ENCODE results near the gene HOXA5.
A peak's percentile ranks its signal among the peaks of the same experiment; 100 is the strongest.

The HOXA5 gene

GRCh38 chr7:27143023-27143949, at the start of gene HOXA5:
TSS of gene HOXA5 (minus strand) at chr7:27143681. CDS start at chr7:27143607, 74 bp downstream.
- peak within 1 kb of the TSS; percentile 80 for H3K4me3 ChIP-seq (ENCODE audit: low read depth, low read length)
- TF ChIP-seq, protein P1, sequence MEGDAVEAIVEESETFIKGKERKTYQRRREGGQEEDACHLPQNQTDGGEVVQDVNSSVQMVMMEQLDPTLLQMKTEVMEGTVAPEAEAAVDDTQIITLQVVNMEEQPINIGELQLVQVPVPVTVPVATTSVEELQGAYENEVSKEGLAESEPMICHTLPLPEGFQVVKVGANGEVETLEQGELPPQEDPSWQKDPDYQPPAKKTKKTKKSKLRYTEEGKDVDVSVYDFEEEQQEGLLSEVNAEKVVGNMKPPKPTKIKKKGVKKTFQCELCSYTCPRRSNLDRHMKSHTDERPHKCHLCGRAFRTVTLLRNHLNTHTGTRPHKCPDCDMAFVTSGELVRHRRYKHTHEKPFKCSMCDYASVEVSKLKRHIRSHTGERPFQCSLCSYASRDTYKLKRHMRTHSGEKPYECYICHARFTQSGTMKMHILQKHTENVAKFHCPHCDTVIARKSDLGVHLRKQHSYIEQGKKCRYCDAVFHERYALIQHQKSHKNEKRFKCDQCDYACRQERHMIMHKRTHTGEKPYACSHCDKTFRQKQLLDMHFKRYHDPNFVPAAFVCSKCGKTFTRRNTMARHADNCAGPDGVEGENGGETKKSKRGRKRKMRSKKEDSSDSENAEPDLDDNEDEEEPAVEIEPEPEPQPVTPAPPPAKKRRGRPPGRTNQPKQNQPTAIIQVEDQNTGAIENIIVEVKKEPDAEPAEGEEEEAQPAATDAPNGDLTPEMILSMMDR (IDR thresholded peaks at IDR 0.05; ENCODE audit: low read depth, low read length): peak; percentile 75

GRCh38 chr7:27192546-27193334, 49.3 kb upstream of the HOXA5 start:
- H3K4me3 ChIP-seq (ENCODE audit: low read depth, low read length): peak overlapping the region; percentile 31; the same call in 1 of the 2 replicates

GRCh38 chr7:27191833-27192545, 48.5 kb upstream of the HOXA5 start:
- TF ChIP-seq, protein P1 (IDR thresholded peaks at IDR 0.05; ENCODE audit: low read depth, low read length): no peak
- no peak overlapping the region for H3K4me3 ChIP-seq (ENCODE audit: low read depth, low read length)

More at GRCh38 chr7:27192546-27193334, 49.3 kb upstream of the HOXA5 start:
- TF ChIP-seq, protein P1 (IDR thresholded peaks at IDR 0.05; ENCODE audit: low read depth, low read length): no peak

DNA sequence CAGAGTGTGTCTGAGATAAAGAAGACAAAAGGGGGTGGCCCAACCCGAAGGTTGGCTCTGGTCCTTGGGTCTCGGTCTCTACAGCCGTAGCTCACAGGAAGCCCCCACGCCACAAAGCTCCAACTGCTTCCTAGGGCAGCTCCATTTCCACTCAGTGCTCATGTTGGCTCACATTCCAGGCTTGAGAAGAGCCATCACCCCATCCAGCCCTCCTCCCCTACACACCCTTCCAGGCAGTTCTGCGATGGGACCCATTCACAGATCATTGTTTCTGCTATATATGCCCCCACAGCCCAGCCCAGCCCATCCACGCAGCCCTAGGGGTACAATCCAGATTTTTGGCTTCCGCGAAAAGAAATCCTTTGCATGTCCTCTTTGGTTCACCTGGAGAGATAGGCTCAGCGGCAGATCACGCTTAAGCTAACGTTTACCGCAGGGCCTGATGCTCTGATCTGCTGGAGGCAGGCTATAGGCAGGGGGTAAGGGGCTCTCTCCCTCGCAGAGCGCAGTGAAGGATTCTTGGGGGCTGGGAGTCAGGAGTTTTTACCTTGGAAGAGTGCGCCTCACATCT, 47.8 kb upstream of the HOXA5 start:
- TF ChIP-seq, protein P1 (IDR thresholded peaks at IDR 0.05; ENCODE audit: low read depth, low read length): no peak

DNA sequence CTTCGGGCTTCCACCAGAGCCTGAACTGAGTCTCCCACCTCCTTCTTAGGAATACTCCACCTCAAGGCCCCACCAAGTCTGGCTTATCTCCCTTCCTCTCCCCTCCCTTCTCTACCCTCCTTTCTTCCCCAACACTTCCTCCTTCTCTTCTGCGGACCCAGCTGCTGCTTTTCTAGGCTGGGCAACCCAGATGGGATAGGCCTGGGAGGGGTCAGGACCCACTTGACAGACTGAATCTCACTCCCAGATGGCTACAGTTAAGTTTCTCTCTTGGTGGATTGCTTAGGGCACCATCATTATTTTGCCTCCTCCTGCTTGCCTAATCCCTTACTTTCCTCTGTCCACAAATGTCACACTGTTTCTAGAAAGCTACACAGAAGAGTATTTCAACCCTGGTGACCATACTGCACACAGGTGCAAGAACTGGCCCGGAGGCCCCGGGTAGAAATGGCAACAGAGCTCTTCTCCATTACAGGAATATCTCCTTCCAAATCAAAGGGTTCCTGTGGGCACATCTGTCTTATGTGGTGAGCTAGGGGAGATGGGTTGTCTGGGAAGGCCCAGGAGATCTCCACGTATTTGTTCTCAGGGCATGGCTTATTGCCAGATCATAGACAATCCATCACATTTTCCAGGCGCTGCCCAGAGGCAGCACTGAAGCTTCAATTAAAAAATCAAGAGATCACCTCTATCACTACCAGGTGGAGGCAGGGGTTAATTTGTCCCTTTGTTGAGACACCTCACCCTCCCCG, 46.7 kb upstream of the HOXA5 start:
- H3K4me3 ChIP-seq (ENCODE audit: low read depth, low read length): no peak overlapping the region

More for the DNA sequence above, 47.8 kb upstream of the HOXA5 start:
- H3K4me3 ChIP-seq (ENCODE audit: low read depth, low read length): no peak overlapping the region

More for the DNA sequence above, 46.7 kb upstream of the HOXA5 start:
- TF ChIP-seq, protein P1 (IDR thresholded peaks at IDR 0.05; ENCODE audit: low read depth, low read length): no peak

All from WI38 (cell line).